DND-41 (cell line): Measurements from ENCODE around the gene CYFIP2.

Experiments used
- ATAC-seq: fragments of 200-7000 bp; cut with Tn5 transposase; 3 replicates; pipeline ENCODE4 v1.9.1; 2021; ENCODE audit warnings: low read depth; ENCODE audit not compliant: insufficient read depth
- DNase-seq: peaks from one replicate; pipeline ENCODE4 v3.0.0-alpha.2; 2020
- H2AFZ ChIP-seq: 2 replicates; pipeline ENCODE4 v1.6.0; 2012; ENCODE audit warnings: low read depth, low read length
- H3K27ac ChIP-seq: 2 replicates; pipeline ENCODE4 v1.5.1; 2012; ENCODE audit warnings: low read length, inconsistent platforms
- H3K27me3 ChIP-seq: fragments of 200-600 bp; sonication (generic); 2 replicates; pipeline ENCODE4 v1.6.0; 2012; ENCODE audit warnings: low read length, mild to moderate bottlenecking, inconsistent platforms; ENCODE audit not compliant: insufficient read depth, poor library complexity
- H3K36me3 ChIP-seq: 2 replicates; pipeline ENCODE4 v1.5.1; 2012; ENCODE audit warnings: low read length, inconsistent platforms; ENCODE audit not compliant: insufficient read depth
- H3K4me1 ChIP-seq: 2 replicates; pipeline ENCODE4 v1.5.1; 2012; ENCODE audit warnings: mild to moderate bottlenecking, low read length; ENCODE audit not compliant: insufficient read depth
- H3K4me2 ChIP-seq: 2 replicates; pipeline ENCODE4 v1.6.0; 2012; ENCODE audit warnings: mild to moderate bottlenecking, moderate library complexity, low read length, inconsistent platforms; ENCODE audit not compliant: insufficient read depth
- H3K4me3 ChIP-seq, 2 experiments: fragments of 200-600 bp in 1 of 2; shearing (Covaris generic) in 1 of 2; 2 replicates each; pipeline ENCODE4 v1.5.1; 2012 to 2016; ENCODE audit warnings: inconsistent platforms in 2 of 2, low read length in 2 of 2, mild to moderate bottlenecking in 2 of 2, low read depth in 1 of 2, moderate library complexity in 1 of 2
- H3K79me2 ChIP-seq: 2 replicates; pipeline ENCODE4 v1.6.0; 2012; ENCODE audit warnings: low read length, inconsistent platforms; ENCODE audit not compliant: insufficient read depth
- H3K9ac ChIP-seq: 2 replicates; pipeline ENCODE4 v1.6.0; 2012; ENCODE audit warnings: low read depth, mild to moderate bottlenecking, inconsistent platforms, low read length, moderate library complexity
- H3K9me3 ChIP-seq: 2 replicates; pipeline ENCODE4 v1.5.1; 2012; ENCODE audit warnings: low read length, moderate library complexity, mild to moderate bottlenecking, inconsistent platforms; ENCODE audit not compliant: insufficient read depth, severe bottlenecking
- H4K20me1 ChIP-seq: 2 replicates; pipeline ENCODE4 v1.6.0; 2012; ENCODE audit warnings: low read length; ENCODE audit not compliant: insufficient read depth
- CTCF ChIP-seq: IDR thresholded peaks from 2 replicates; pipeline ENCODE4 v1.5.1; 2012; ENCODE audit warnings: borderline replicate concordance, low read length, moderate library complexity, mild to moderate bottlenecking; ENCODE audit not compliant: poor library complexity, severe bottlenecking; ENCODE audit errors: extremely low read depth
- EZH2 ChIP-seq: IDR thresholded peaks from 3 replicates; pipeline ENCODE4 v1.6.1; 2012; ENCODE audit warnings: borderline replicate concordance, low read depth, mild to moderate bottlenecking, moderate library complexity, low read length, inconsistent platforms; ENCODE audit not compliant: severe bottlenecking

The CYFIP2 gene

GRCh38 chr5:157248821-157249470, 17.0 kb upstream of the CYFIP2 start:
- H3K4me2 ChIP-seq: no peak overlapping the region
- no peak overlapping the region for H3K4me3 ChIP-seq

GRCh38 chr5:157252711-157253465, 13.0 kb upstream of the CYFIP2 start:
- no peak overlapping the region for H2AFZ ChIP-seq

More at GRCh38 chr5:157248821-157249470, 17.0 kb upstream of the CYFIP2 start:
- H3K36me3 ChIP-seq: peaks cover 92% of the 10 kb centered on the region
- H4K20me1 ChIP-seq: no peaks in the 10 kb centered on the region
- H3K4me1 ChIP-seq: peaks cover 68% of the 10 kb centered on the region
- H3K27me3 ChIP-seq: no peaks in the 10 kb centered on the region
- H3K9ac ChIP-seq: no peak overlapping the region
- H2AFZ ChIP-seq: no peak overlapping the region
- TF ChIP-seq EZH2: no peak
- no peak for TF ChIP-seq CTCF
- ATAC-seq (no peak), DNase-seq (peak; percentile 39)
- no peaks in the 10 kb centered on the region for H3K9me3 ChIP-seq
- peak overlapping the region; percentile 40 for H3K27ac ChIP-seq
- 0 out of 2 replicates have a peak, but pooled peaks cover 4% of the 10 kb centered on the region for H3K79me2 ChIP-seq

GRCh38 chr5:157253547-157253946, 12.4 kb upstream of the CYFIP2 start:
- H3K27me3 ChIP-seq: no peaks in the 10 kb centered on the region
- peak; percentile 86 for TF ChIP-seq CTCF
- no peak for TF ChIP-seq EZH2
- H3K9ac ChIP-seq: peak overlapping the region; percentile 42
- H3K27ac ChIP-seq: peak overlapping the region; percentile 97
- DNase-seq: no peak
- peaks cover 7% of the 10 kb centered on the region; the same call in 1 of the 2 replicates for H3K79me2 ChIP-seq
- peaks cover 65% of the 10 kb centered on the region for H3K4me1 ChIP-seq
- H3K4me3 ChIP-seq: peak overlapping the region in 1 of 2 experiments; percentile 3; a peak in 1 of 4 replicates
- H3K36me3 ChIP-seq: peaks cover 71% of the 10 kb centered on the region
- H3K9me3 ChIP-seq: no peaks in the 10 kb centered on the region
- H3K4me2 ChIP-seq: peak overlapping the region; percentile 56
- no peaks in the 10 kb centered on the region for H4K20me1 ChIP-seq
- no peak overlapping the region for H2AFZ ChIP-seq
- no peak for ATAC-seq

More at GRCh38 chr5:157252711-157253465, 13.0 kb upstream of the CYFIP2 start:
- TF ChIP-seq EZH2: no peak
- no peak for TF ChIP-seq CTCF
- Histone ChIP-seq H3K27ac (peak overlapping the region; percentile 97), H3K4me2 (peak overlapping the region; percentile 56), H4K20me1 (no peaks in the 10 kb centered on the region), H3K27me3 (no peaks in the 10 kb centered on the region), H3K36me3 (peaks cover 77% of the 10 kb centered on the region), H3K9me3 (no peaks in the 10 kb centered on the region), H3K9ac (peak overlapping the region; percentile 56), H3K79me2 (peaks cover 7% of the 10 kb centered on the region; the same call in 1 of the 2 replicates), H3K4me3 (peak overlapping the region in 1 of 2 experiments; percentile 25; a peak in 2 of 4 replicates), H3K4me1 (peaks cover 72% of the 10 kb centered on the region)
- DNase-seq (peak; percentile 92), ATAC-seq (peak; percentile 92)
